Measurements from ENCODE around the gene ATP6V1G1.

The ATP6V1G1 gene

GRCh38 chr9:114613087-114613486 lies 25.5 kb downstream of the ATP6V1G1 start:
- TF ChIP-seq CTCF (IDR thresholded peaks at IDR 0.05; ENCODE audit: low read depth, low read length, missing control alignments): no peak
- H3K4me3 ChIP-seq (ENCODE audit: low read depth, low read length): peak overlapping the region; percentile 63; the same call in 1 of the 2 replicates
- no peak for DNase-seq (ENCODE audit: low read depth)

- no peak for TF ChIP-seq CTCF (IDR thresholded peaks at IDR 0.05; ENCODE audit: low read depth, low read length, missing control alignments)
- H3K4me3 ChIP-seq (ENCODE audit: low read depth, low read length): no peak overlapping the region
Measured at GRCh38 chr9:114613919-114614318, 26.4 kb downstream of the ATP6V1G1 start.

GRCh38 chr9:114614373-114614772 lies 26.8 kb downstream of the ATP6V1G1 start:
- DNase-seq (ENCODE audit: low read depth): no peak
- peak; percentile 17 for TF ChIP-seq CTCF (IDR thresholded peaks at IDR 0.05; ENCODE audit: low read depth, low read length, missing control alignments)
- no peak overlapping the region for H3K4me3 ChIP-seq (ENCODE audit: low read depth, low read length)

More at GRCh38 chr9:114613919-114614318, 26.4 kb downstream of the ATP6V1G1 start:
- no peak for DNase-seq (ENCODE audit: low read depth)

- H3K4me3 ChIP-seq (ENCODE audit: low read depth, low read length): no peak overlapping the region; the same call in 1 of the 2 replicates
- DNase-seq (ENCODE audit: low read depth): no peak
- no peak for TF ChIP-seq CTCF (IDR thresholded peaks at IDR 0.05; ENCODE audit: low read depth, low read length, missing control alignments)
Measured at GRCh38 chr9:114616684-114617520, 29.3 kb downstream of the ATP6V1G1 start.

- DNase-seq (ENCODE audit: low read depth): no peak
- TF ChIP-seq CTCF (IDR thresholded peaks at IDR 0.05; ENCODE audit: low read depth, low read length, missing control alignments): no peak
- H3K4me3 ChIP-seq (ENCODE audit: low read depth, low read length): peak overlapping the region; percentile 38
Measured at GRCh38 chr9:114619191-114619761, 31.7 kb downstream of the ATP6V1G1 start.

GRCh38 chr9:114621561-114621960 lies 34.0 kb downstream of the ATP6V1G1 start:
- TF ChIP-seq CTCF (IDR thresholded peaks at IDR 0.05; ENCODE audit: low read depth, low read length, missing control alignments): no peak
- no peak overlapping the region for H3K4me3 ChIP-seq (ENCODE audit: low read depth, low read length)
- DNase-seq (ENCODE audit: low read depth): no peak
